ENCODE results near the gene CFAP99. TPM values are rescaled to one million over a fixed set of nuclear protein-coding genes. Genes with fewer than 3 reads are reported as not detected.

Gene CFAP99
- total RNA-seq, 1 donor from 2014 or later: not detected

DNA sequence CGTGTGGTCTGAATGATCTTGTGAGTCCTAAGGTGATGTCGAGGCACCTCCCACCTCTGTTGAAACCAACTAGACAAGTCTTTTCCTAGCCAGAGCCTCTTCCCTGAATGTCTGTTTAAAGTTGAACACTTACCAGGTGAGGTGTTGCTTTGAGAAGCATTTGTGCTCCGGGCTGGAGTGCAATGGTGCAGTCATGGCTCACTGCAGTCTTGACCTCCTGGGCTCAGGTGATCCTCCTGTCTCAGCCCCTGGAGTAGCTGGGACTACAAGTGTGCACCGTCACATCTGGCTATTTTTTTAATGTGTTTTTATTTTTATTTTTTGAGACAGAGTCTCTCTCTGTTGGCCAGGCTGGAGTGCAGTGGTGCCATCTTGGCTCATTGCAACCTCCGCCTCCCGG, 68.2 kb downstream of the CFAP99 start:
- TF ChIP-seq, protein P1, sequence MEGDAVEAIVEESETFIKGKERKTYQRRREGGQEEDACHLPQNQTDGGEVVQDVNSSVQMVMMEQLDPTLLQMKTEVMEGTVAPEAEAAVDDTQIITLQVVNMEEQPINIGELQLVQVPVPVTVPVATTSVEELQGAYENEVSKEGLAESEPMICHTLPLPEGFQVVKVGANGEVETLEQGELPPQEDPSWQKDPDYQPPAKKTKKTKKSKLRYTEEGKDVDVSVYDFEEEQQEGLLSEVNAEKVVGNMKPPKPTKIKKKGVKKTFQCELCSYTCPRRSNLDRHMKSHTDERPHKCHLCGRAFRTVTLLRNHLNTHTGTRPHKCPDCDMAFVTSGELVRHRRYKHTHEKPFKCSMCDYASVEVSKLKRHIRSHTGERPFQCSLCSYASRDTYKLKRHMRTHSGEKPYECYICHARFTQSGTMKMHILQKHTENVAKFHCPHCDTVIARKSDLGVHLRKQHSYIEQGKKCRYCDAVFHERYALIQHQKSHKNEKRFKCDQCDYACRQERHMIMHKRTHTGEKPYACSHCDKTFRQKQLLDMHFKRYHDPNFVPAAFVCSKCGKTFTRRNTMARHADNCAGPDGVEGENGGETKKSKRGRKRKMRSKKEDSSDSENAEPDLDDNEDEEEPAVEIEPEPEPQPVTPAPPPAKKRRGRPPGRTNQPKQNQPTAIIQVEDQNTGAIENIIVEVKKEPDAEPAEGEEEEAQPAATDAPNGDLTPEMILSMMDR (conservative IDR thresholded peaks at IDR 0.05; ENCODE audit: low read depth, low read length): no peak
- no peak for DNase-seq (ENCODE audit: low read depth)
- no peak overlapping the region for H3K4me3 ChIP-seq (ENCODE audit: low read depth, low read length)

DNA sequence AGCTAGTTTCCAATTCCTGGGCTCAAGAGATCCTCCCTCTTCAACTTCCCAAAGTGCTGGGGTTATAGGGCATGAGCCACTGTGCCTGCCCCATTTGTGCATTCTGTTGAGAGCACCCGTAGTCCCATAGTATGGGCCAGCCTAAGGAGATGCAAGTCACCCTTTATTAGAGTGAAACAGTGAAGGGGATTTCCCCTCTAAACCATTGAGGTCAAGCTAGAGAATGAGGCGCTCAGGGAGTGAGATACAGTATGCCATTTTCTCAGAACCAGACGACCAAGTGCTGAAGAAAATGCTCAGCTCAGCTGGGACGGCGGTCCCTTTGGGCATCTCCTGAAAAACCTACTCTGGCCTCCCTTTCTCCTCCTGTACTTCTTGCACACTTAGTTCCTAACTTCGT, 68.9 kb downstream of the CFAP99 start:
- TF ChIP-seq, protein P1 (conservative IDR thresholded peaks at IDR 0.05; ENCODE audit: low read depth, low read length): no peak
- H3K4me3 ChIP-seq (ENCODE audit: low read depth, low read length): no peak overlapping the region

DNA sequence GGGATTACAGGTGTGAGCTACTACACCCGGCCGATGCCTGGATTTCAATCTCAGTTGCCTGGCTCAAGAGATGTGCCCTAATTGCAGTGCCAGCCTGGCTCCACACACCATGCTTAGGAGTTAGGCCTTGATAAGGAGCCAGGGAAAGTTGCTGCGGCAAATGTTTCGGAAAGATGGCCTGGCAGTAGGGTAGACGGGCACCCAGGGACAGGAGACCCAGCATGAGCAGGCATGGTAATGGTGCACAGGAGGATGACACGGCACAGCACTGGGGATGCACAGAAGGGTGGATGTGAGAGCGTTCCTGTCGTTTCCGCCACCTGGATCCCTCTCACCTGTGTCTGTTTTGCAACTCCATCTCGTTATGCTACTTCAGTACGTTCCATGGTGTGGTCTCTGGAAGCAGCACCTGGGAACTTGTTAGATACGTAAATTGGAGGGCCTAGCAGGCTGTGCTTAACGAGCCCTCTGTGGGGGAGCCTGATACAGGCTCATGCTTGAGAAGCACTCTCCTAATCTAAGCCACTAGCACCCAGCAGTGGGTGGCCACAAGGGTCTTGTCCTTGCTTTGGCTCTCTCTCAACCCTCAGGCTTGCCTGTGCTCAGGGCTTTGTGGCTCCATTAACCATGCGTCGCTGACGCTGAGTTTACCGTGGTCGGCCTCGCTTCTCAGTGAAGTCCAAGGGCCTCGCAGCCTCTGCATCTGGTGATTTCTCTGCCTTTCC, 70.5 kb downstream of the CFAP99 start:
- no peak overlapping the region for H3K4me3 ChIP-seq (ENCODE audit: low read depth, low read length)
- TF ChIP-seq, protein P1 (conservative IDR thresholded peaks at IDR 0.05; ENCODE audit: low read depth, low read length): no peak
- no peak for DNase-seq (ENCODE audit: low read depth)

More for the DNA sequence above, 68.9 kb downstream of the CFAP99 start:
- no peak for DNase-seq (ENCODE audit: low read depth)

DNA sequence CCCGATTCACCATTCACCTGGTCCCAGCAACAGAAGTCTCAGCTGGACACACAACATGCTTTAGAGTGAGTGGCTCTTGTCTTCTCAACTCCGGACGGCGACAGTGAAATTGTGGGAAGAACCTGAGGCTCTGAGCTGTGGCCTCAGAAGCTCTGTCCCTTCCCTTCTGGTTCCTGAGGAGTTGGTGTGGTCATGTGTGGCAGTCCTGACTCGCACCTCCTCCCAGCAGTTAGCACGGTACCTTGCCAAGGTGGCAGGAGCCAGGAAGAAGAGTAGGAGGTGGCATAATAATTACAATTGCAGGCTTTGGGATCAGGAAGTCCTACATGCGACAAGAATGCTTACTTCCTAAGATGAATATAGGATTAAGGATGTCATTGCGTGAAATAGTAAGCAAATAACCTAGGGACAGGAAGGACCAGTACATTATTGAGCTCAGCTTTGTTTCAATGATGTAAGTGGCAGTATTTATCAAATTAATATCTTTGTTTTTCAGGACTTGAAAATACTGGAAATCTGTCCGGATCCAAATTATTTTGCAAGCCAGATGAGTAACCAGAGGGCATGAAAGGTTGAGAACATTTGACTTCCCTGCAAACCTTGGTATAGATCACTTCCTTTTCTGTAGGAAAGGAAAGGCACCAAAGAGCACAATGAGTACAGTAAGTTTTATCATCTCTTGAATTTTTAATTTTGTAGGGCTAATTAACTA, 71.2 kb downstream of the CFAP99 start:
- DNase-seq (ENCODE audit: low read depth): no peak
- TF ChIP-seq, protein P1 (conservative IDR thresholded peaks at IDR 0.05; ENCODE audit: low read depth, low read length): no peak
- no peak overlapping the region for H3K4me3 ChIP-seq (ENCODE audit: low read depth, low read length)

DNA sequence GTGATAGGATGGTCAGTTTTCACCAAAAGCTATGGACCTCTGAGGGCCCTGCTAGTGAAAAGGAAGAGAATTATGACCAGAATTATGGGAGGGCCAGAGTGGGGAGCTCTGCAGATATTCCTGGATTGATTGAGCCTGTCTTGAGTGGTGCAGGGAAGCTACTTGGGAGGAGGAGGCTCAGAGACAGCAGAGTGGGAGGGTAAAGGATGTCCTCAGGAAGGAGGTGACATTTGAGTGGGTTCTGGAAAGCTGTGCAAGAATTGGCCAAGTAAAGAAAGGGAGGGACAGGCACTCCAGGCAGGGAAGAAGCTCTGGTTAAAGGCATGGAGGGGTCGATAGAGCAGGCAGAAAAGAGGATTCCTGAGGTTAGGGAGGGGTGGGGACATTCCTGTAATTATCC, 74.2 kb downstream of the CFAP99 start:
- DNase-seq (ENCODE audit: low read depth): no peak
- TF ChIP-seq, protein P1 (conservative IDR thresholded peaks at IDR 0.05; ENCODE audit: low read depth, low read length): no peak
- H3K4me3 ChIP-seq (ENCODE audit: low read depth, low read length): no peak overlapping the region

DNA sequence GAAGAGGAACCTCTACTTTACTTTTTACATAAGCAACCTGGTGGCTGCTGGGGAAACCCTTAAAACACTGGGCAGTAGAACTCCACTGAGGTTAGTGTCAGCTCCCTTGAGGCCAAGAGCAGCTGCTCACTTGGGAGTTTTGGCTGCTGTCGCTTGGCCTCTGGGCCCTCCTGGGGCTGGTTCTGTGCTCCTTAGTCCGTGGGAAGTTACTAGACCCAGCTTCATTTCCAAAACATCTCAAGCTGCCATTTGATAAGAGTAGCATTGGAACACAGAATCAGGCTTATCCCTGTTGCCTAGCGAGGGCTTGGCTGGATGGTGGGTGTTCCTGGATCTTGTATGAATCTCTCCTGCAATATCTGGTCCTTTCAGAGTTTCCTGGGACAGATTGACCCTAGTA, 76.2 kb downstream of the CFAP99 start:
- no peak overlapping the region for H3K4me3 ChIP-seq (ENCODE audit: low read depth, low read length)
- DNase-seq (ENCODE audit: low read depth): no peak
- TF ChIP-seq, protein P1 (conservative IDR thresholded peaks at IDR 0.05; ENCODE audit: low read depth, low read length): no peak
